DOHH2 (cell line): Measurements from ENCODE around the gene FZD7.

Source experiments
- CTCF ChIP-seq: fragments of 200-600 bp; sonication (generic); IDR thresholded peaks from one replicate; pipeline ENCODE4 v1.5.1; 2014; ENCODE audit warnings: antibody characterized with exemption, mild to moderate bottlenecking, low read depth, low read length; ENCODE audit not compliant: poor library complexity, severe bottlenecking
- EZH2phosphoT487 ChIP-seq: fragments of 200-600 bp; sonication (generic); IDR thresholded peaks from 2 replicates; pipeline ENCODE4 v1.6.1; 2017; ENCODE audit warnings: borderline replicate concordance, mild to moderate bottlenecking, antibody characterized with exemption, low read length, moderate library complexity, mixed read lengths

GRCh38 chr2:202017940-202018339 lies 15.7 kb upstream of the FZD7 start:
- TF ChIP-seq CTCF (no peak), EZH2phosphoT487 (no peak)
